ENCODE results near the gene BTN1A1. TPM values are rescaled to one million over a fixed set of nuclear protein-coding genes. Genes with fewer than 3 reads are reported as not detected.
A peak's percentile ranks its signal among the peaks of the same experiment; 100 is the strongest.

Gene BTN1A1
- total and polyA plus RNA-seq, 2 donors (not counting 1 experiment from before 2014, with no cell fraction given) = not detected

- TF ChIP-seq EZH2 (IDR thresholded peaks at IDR 0.05; ENCODE audit: low read length, missing control alignments) = no peak
- TF ChIP-seq, protein P1, sequence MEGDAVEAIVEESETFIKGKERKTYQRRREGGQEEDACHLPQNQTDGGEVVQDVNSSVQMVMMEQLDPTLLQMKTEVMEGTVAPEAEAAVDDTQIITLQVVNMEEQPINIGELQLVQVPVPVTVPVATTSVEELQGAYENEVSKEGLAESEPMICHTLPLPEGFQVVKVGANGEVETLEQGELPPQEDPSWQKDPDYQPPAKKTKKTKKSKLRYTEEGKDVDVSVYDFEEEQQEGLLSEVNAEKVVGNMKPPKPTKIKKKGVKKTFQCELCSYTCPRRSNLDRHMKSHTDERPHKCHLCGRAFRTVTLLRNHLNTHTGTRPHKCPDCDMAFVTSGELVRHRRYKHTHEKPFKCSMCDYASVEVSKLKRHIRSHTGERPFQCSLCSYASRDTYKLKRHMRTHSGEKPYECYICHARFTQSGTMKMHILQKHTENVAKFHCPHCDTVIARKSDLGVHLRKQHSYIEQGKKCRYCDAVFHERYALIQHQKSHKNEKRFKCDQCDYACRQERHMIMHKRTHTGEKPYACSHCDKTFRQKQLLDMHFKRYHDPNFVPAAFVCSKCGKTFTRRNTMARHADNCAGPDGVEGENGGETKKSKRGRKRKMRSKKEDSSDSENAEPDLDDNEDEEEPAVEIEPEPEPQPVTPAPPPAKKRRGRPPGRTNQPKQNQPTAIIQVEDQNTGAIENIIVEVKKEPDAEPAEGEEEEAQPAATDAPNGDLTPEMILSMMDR (conservative IDR thresholded peaks at IDR 0.05 in 1 of 2, IDR thresholded peaks at IDR 0.05 in 1 of 2; ENCODE audit: low read depth in 1 of 2, low read length in 2 of 2) = no peak
- H3K4me1 ChIP-seq (ENCODE audit: control insufficient read depth, extremely low read depth, insufficient read depth, low read length) = peaks cover 7% of the 10 kb centered on the region
- peaks cover 9% of the 10 kb centered on the region for H3K36me3 ChIP-seq (ENCODE audit: control insufficient read depth, insufficient read depth, low read length)
- H2AFZ ChIP-seq (ENCODE audit: low read length) = no peak overlapping the region
- H3K4me2 ChIP-seq (ENCODE audit: extremely low read depth, insufficient read depth, low read length) = no peak overlapping the region
- no peak for DNase-seq (ENCODE audit: low read depth in 2 of 2)
- H3K79me2 ChIP-seq (ENCODE audit: control insufficient read depth, insufficient read depth, low read length) = no peaks in the 10 kb centered on the region
- no peaks in the 10 kb centered on the region for H4K20me1 ChIP-seq (ENCODE audit: control insufficient read depth, extremely low read depth, insufficient read depth, low read length)
- H3K4me3 ChIP-seq (replicated peaks in 1 of 4; ENCODE audit: control extremely low read depth in 1 of 4, insufficient read depth in 1 of 4, low read depth in 3 of 4, low read length in 4 of 4) = no peak overlapping the region
- no peaks in the 10 kb centered on the region for H3K9me3 ChIP-seq (ENCODE audit: control insufficient read depth, insufficient read depth, low read depth, low read length)
- no peak overlapping the region for H3K27ac ChIP-seq (ENCODE audit: insufficient read depth, low read length)
- no peaks in the 10 kb centered on the region for H3K27me3 ChIP-seq (ENCODE audit: control insufficient read depth, insufficient read depth, low read length)
- H3K9ac ChIP-seq (ENCODE audit: insufficient read depth, low read length) = no peak overlapping the region
Observed at GRCh38 chr6:26470643-26471042, 29.5 kb upstream of the BTN1A1 start.

DNA sequence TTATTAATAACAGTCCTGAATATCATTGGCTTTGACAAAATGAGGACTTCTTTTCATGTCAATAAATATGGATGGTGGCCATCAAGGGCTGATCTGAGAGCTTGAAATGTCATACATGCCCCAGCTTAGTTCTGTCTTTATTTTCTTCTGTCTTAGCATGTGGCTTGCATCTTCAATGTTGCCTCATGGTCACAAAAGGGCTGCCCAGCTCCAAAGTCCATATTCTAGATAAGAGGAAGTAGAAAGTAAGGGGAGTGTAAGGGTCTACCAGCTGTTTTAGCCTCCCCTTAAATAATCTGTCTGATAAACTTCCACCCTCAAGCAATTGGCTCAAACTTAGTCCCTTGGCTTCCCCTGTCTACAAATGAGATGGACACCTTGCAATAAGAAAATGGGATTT, 28.1 kb upstream of the BTN1A1 start:
- H3K4me2 ChIP-seq (ENCODE audit: extremely low read depth, insufficient read depth, low read length) = no peak overlapping the region
- no peaks in the 10 kb centered on the region for H3K9me3 ChIP-seq (ENCODE audit: control insufficient read depth, insufficient read depth, low read depth, low read length)
- H3K27ac ChIP-seq (ENCODE audit: insufficient read depth, low read length) = no peak overlapping the region
- no peaks in the 10 kb centered on the region for H4K20me1 ChIP-seq (ENCODE audit: control insufficient read depth, extremely low read depth, insufficient read depth, low read length)
- DNase-seq (ENCODE audit: low read depth in 2 of 2) = no peak
- no peaks in the 10 kb centered on the region for H3K79me2 ChIP-seq (ENCODE audit: control insufficient read depth, insufficient read depth, low read length)
- H3K9ac ChIP-seq (ENCODE audit: insufficient read depth, low read length) = no peak overlapping the region
- H3K36me3 ChIP-seq (ENCODE audit: control insufficient read depth, insufficient read depth, low read length) = peaks cover 3% of the 10 kb centered on the region
- H3K4me1 ChIP-seq (ENCODE audit: control insufficient read depth, extremely low read depth, insufficient read depth, low read length) = peaks cover 7% of the 10 kb centered on the region
- H2AFZ ChIP-seq (ENCODE audit: low read length) = no peak overlapping the region
- TF ChIP-seq EZH2 (IDR thresholded peaks at IDR 0.05; ENCODE audit: low read length, missing control alignments) = no peak
- TF ChIP-seq, protein P1 (conservative IDR thresholded peaks at IDR 0.05 in 1 of 2, IDR thresholded peaks at IDR 0.05 in 1 of 2; ENCODE audit: low read depth in 1 of 2, low read length in 2 of 2) = no peak
- H3K27me3 ChIP-seq (ENCODE audit: control insufficient read depth, insufficient read depth, low read length) = no peaks in the 10 kb centered on the region
- no peak overlapping the region for H3K4me3 ChIP-seq (replicated peaks in 1 of 4; ENCODE audit: control extremely low read depth in 1 of 4, insufficient read depth in 1 of 4, low read depth in 3 of 4, low read length in 4 of 4)

GRCh38 chr6:26472549-26473290, 27.4 kb upstream of the BTN1A1 start:
- Histone ChIP-seq H3K36me3 (ENCODE audit: control insufficient read depth, insufficient read depth, low read length) (peaks cover 1% of the 10 kb centered on the region), H2AFZ (ENCODE audit: low read length) (no peak overlapping the region), H3K4me2 (ENCODE audit: extremely low read depth, insufficient read depth, low read length) (peak overlapping the region; percentile 67), H3K4me3 (replicated peaks in 1 of 4; ENCODE audit: control extremely low read depth in 1 of 4, insufficient read depth in 1 of 4, low read depth in 3 of 4, low read length in 4 of 4) (no peak overlapping the region), H3K27ac (ENCODE audit: insufficient read depth, low read length) (peak overlapping the region; percentile 56), H3K9me3 (ENCODE audit: control insufficient read depth, insufficient read depth, low read depth, low read length) (no peaks in the 10 kb centered on the region), H3K9ac (ENCODE audit: insufficient read depth, low read length) (no peak overlapping the region), H4K20me1 (ENCODE audit: control insufficient read depth, extremely low read depth, insufficient read depth, low read length) (no peaks in the 10 kb centered on the region), H3K4me1 (ENCODE audit: control insufficient read depth, extremely low read depth, insufficient read depth, low read length) (peaks cover 7% of the 10 kb centered on the region), H3K79me2 (ENCODE audit: control insufficient read depth, insufficient read depth, low read length) (no peaks in the 10 kb centered on the region), H3K27me3 (ENCODE audit: control insufficient read depth, insufficient read depth, low read length) (no peaks in the 10 kb centered on the region)
- no peak for DNase-seq (ENCODE audit: low read depth in 2 of 2)
- TF ChIP-seq, protein P1 (conservative IDR thresholded peaks at IDR 0.05 in 1 of 2, IDR thresholded peaks at IDR 0.05 in 1 of 2; ENCODE audit: low read depth in 1 of 2, low read length in 2 of 2) = no peak
- TF ChIP-seq EZH2 (IDR thresholded peaks at IDR 0.05; ENCODE audit: low read length, missing control alignments) = no peak
